Neuron (in vitro differentiated cells): Measurements from ENCODE around the gene BRD1.
"Not testable (repeated sequence)": the region's sequence is repeated elsewhere in the genome, so short reads cannot be mapped to it uniquely, and the experiment has no call there.

Source experiments
- H2AFZ ChIP-seq: one replicate; pipeline ENCODE4 v1.6.1; 2013; ENCODE audit warnings: low read depth, mild to moderate bottlenecking, inconsistent platforms, low read length, moderate library complexity
- H3K27me3 ChIP-seq: one replicate; pipeline ENCODE4 v1.6.1; 2013; ENCODE audit warnings: low read length; ENCODE audit not compliant: insufficient read depth
- H3K36me3 ChIP-seq: one replicate; pipeline ENCODE4 v1.6.1; 2013; ENCODE audit warnings: low read length; ENCODE audit not compliant: insufficient read depth
- H3K4me1 ChIP-seq: one replicate; pipeline ENCODE4 v1.6.1; 2013; ENCODE audit warnings: low read length; ENCODE audit not compliant: insufficient read depth
- H3K4me3 ChIP-seq: 2 replicates; pipeline ENCODE4 v1.5.1; 2013; ENCODE audit warnings: mild to moderate bottlenecking, low read length, moderate library complexity
- H3K9me3 ChIP-seq: one replicate; pipeline ENCODE4 v1.6.1; 2013; ENCODE audit warnings: low read length

Gene BRD1

DNA sequence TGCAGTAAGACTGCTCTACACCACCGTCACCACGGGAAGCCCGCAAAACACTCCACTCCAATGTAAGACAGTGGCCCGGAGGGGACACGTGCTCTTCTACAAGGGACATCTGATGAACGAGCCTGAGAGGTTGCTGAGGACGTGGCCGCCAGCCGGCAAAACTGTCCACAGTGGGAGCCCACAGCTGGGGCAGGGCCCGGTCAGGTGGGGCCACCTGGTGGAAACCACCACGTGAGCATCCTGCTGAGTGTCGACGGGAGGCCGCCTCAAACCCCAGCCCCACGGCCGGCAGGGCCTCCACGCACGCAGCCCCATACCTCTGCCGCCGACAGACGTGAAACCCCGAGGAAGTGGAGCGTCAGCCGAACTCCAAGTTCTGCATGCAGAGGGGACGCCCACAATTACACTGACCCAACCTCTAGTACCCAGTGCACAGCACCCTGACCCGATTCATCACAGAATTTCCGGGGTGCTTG is 42.6 kb downstream of the BRD1 start:
- Histone ChIP-seq H3K36me3 (peaks cover 68% of the 10 kb centered on the region), H2AFZ (no peak overlapping the region), H3K4me3 (no peak overlapping the region), H3K9me3 (no peaks in the 10 kb centered on the region), H3K27me3 (no peaks in the 10 kb centered on the region), H3K4me1 (no peaks in the 10 kb centered on the region)

DNA sequence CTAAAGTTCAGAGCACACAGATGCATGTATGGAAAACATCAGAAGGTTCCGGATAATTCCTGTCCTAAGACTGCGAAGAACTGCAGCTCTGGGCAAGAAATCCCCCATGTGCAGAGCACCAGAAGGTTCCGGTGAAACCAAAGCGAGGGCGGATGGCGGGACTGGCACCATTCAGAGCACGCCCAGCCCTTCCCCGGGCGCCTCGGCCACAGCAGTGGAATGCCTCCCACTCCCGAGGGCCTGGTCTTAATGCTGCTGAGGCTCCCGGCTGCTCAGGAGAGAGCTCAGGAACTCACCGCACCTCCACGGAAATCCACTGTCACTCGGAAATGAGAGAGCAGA is 43.1 kb downstream of the BRD1 start:
- Histone ChIP-seq H3K27me3 (no peaks in the 10 kb centered on the region), H3K9me3 (no peaks in the 10 kb centered on the region), H3K4me1 (no peaks in the 10 kb centered on the region), H3K4me3 (no peak overlapping the region), H3K36me3 (peaks cover 67% of the 10 kb centered on the region), H2AFZ (no peak overlapping the region)

DNA sequence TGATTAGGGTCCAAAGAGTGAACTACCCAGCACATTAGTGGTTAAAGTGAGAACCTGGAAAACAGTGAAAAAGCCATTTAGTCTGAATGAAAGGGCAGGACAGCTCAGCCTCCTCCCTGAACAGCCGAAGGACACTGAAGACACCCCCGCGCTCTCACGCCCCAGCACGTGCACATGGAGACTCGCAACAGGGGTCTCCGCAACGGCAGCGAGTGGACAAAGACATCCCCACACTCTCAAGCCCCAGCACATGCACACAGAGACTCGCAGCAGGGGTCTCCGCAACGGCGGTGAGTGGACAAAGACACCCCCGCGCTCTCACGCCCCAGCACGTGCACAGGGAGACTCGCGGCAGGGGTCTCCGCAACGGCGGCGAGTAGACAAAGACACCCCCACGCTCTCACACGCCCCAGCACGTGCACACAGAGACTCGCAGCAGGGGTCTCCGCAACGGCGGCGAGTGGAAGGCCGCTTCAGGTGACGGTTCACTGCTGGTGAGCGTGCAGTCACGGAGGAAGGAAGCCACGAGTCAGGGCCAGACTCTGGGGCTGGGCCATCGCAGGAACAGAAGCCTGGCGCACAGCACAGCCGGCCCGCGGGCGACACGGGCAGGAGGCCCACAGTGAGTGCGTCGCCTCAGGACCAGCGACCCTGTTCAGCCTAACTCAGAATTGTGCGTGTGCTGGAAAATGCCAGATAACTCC is 43.6 kb downstream of the BRD1 start:
- Histone ChIP-seq H3K4me3 (no peak overlapping the region), H2AFZ (no peak overlapping the region), H3K36me3 (peaks cover 66% of the 10 kb centered on the region), H3K27me3 (no peaks in the 10 kb centered on the region), H3K9me3 (no peaks in the 10 kb centered on the region), H3K4me1 (no peaks in the 10 kb centered on the region)

DNA sequence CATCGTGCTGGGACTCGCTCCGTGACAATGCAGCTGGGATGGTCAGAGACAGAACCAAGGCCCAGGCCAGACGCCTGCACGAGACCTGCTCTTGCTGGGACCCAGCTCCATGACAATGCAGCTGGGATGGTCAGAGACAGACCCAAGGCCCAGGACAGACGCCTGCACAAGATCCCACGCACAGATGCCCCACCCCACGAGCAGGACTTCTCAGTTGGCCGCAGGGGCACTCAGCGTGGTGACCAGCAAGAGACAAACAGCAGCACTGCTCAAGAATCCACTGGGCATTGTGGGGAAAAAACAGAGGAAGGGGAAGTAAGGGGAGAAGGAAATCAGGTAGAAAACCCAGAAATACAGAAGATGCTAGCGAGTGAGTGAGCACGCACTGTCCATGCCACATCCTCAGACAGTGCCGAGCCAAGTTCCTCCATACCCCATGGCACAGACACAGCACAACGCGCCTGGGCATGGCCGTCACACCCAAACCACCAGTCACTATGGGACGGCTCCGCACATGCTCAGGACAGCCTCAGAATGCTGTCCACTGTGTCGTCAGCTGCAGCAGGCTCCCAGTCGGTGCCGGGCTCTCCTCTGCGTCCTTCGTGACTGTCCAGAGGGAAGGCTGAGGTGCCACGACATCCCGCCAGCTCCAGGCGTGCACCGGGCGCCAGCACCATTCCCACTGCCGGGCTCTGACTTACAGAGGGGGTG is 44.5 kb downstream of the BRD1 start:
- Histone ChIP-seq H3K27me3 (no peaks in the 10 kb centered on the region), H3K9me3 (no peaks in the 10 kb centered on the region), H3K4me1 (no peaks in the 10 kb centered on the region), H2AFZ (no peak overlapping the region), H3K4me3 (no peak overlapping the region), H3K36me3 (peaks cover 61% of the 10 kb centered on the region)

DNA sequence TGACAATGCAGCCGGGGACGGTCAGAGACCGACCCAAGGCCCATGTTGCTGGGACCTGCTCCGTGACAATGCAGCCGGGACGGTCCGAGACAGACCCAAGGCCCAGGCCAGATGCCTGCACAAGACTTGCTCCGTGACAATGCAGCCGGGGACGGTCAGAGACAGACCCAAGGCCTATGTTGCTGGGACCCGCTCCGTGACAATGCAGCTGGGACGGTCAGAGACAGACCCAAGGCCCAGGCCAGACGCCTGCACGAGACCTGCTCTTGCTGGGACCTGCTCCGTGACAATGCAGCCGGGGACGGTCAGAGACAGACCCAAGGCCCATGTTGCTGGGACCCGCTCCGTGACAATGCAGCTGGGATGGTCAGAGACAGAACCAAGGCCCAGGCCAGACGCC is 45.8 kb downstream of the BRD1 start:
- H3K4me1 ChIP-seq, H2AFZ ChIP-seq, H3K4me3 ChIP-seq, H3K9me3 ChIP-seq, H3K27me3 ChIP-seq: not testable (repeated sequence)
- H3K36me3 ChIP-seq, result peaks cover 61% of the 10 kb centered on the region

DNA sequence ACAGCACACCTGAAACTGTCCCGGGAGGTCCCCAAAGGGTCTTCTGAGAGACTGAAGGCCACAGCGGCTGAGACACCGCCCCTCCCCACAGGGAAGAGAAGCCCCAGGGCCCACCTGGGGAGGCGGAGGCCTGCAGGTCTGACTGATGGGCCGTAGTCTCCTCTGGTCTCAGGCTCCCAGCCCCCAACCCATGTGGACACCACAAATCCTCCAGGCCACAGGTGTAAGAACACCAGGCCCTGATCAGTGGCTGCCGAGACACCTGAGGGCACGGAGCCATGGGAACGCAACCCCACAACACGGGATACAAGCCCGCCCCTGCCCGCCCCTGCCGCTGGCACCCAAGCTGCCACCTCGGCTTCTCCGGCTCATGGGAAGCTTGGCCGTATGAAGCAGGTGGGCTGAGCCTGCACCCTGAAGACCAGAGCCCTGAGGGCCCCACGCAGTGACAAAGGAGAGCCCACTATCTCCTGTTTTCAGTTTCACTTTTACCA is 46.3 kb downstream of the BRD1 start:
- no peaks in the 10 kb centered on the region for H3K9me3 ChIP-seq
- no peak overlapping the region for H3K4me3 ChIP-seq
- peaks cover 61% of the 10 kb centered on the region for H3K36me3 ChIP-seq
- no peaks in the 10 kb centered on the region for H3K27me3 ChIP-seq
- no peaks in the 10 kb centered on the region for H3K4me1 ChIP-seq
- no peak overlapping the region for H2AFZ ChIP-seq

DNA sequence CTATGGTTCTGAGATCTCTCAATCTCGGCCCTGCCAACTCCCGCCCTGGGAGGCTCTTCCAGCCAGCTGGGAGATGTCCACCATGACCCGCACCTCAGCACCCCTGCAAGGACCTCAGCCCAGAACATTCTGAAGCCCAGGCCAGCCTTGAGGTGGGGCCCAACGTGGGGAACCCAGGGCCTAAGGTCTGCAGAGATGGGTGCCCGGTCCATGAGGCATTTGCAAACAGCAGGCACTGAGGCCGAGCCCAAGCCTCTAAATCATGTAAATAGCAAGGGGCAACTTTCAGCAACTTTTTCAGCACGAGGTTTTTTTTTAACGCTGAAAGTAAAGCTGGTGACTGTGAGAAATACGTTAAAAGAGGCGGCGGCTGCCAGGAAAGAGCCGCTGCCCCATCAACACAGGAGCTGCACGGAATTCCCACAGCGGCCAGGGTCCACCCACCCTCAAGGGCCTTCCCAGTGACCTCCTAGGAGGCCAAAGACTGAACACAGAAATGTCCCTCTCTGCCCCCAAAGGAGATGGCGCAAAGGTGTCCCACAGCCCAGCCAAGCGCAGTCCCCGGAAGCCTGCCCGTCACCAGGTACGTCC is 46.9 kb downstream of the BRD1 start:
- peaks cover 62% of the 10 kb centered on the region for H3K36me3 ChIP-seq
- no peaks in the 10 kb centered on the region for H3K27me3 ChIP-seq
- H2AFZ ChIP-seq, result no peak overlapping the region
- H3K9me3 ChIP-seq, result no peaks in the 10 kb centered on the region
- H3K4me3 ChIP-seq, result no peak overlapping the region
- no peaks in the 10 kb centered on the region for H3K4me1 ChIP-seq

DNA sequence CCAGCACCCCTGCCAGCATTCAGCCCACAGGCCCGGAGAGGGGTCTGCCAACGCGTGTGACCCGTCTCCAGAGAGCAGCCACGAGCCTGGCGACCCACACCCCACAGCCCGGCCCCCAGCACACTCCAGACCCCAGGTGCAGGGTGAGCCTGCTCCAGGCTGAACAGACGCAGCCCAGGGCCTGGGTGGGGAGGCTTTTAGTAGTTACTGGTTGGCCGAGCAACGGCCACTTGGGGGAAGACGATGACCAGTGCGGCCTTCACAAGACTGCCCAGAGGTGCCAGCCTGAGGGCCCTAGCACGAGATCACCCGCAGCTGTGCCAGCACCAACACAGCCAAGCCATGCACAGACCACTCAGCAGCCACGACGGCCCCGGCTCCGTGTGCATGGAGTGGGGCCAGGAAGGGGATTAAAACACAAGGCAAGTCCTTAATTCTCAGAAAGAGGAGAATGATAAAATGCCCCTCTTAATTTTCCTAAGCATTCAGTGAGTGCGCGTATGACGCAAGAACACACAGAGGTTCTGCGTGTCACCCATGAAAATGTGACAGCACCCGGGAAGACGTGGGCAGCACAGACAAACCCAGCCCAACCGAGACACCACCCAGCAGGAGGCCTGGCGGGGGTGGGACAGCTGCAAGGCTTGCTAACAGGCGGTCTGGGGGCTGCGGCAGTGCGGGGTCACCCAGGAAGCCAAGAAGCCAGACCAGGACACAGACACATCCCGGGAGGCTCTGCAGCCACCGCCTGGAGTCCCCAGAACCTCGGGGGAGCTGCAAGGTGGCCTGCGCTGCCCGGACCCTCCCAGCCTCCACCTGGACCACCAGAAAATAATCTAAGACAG is 47.6 kb downstream of the BRD1 start:
- H3K4me1 ChIP-seq, result no peaks in the 10 kb centered on the region
- H3K27me3 ChIP-seq, result no peaks in the 10 kb centered on the region
- H3K36me3 ChIP-seq, result peaks cover 61% of the 10 kb centered on the region
- H3K9me3 ChIP-seq, result no peaks in the 10 kb centered on the region
- no peak overlapping the region for H3K4me3 ChIP-seq
- H2AFZ ChIP-seq, result no peak overlapping the region

DNA sequence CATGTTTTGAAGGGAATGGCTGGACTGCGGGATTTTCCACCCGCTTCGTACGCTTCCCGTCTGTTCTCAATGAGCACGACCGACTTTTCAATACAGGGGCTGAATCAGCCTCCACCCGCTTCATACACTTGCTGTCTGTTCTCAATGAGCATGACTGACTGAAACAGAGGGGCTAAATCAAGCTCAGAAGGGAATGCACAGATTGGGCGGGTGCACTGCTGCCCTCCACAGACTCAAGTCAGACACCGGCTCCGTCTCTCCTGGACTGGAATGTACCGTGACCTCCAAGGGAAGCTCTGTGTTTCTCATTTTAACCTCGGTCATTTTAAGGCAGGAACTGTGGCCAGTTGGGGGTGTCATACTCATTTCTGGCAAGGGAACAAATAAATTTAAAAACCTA is 48.5 kb downstream of the BRD1 start:
- H3K4me3 ChIP-seq, result no peak overlapping the region
- H3K9me3 ChIP-seq, result no peaks in the 10 kb centered on the region
- H3K27me3 ChIP-seq, result no peaks in the 10 kb centered on the region
- H3K4me1 ChIP-seq, result no peaks in the 10 kb centered on the region
- H3K36me3 ChIP-seq, result peaks cover 61% of the 10 kb centered on the region
- H2AFZ ChIP-seq, result no peak overlapping the region

DNA sequence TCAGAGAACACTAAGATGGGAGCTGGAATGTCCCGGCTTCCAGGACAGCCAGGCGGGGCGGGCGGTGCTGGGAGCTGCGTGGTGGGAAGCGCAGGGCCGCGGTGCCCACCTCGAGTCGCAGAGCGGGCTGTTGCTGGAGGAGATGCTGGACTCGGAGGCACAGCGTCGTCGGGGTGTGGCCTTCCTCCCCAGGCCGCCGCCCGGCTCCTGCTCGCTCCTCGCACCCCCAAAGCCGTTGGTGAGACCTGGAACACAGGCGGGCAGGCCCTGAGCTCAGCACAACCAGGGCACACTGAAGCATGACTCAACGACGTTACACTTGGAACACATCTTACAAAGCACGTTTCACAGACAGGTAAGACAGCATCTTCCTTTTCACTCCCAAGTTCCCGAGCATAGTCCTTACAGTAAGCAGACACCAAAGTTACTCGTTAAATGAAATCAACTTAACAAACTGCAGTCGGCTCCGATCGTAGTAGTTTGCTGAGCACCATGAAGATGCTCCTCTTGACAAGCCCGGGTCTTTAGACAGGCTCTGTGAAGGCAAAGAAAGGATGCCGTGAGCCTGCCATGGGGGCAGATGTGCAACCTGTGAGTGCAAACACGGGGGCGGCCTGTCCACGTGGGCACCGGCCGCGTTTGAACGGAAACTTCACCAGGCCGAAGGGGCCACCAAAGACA is 50.0 kb downstream of the BRD1 start:
- Histone ChIP-seq H2AFZ (no peak overlapping the region), H3K4me3 (no peak overlapping the region), H3K36me3 (peaks cover 63% of the 10 kb centered on the region), H3K27me3 (no peaks in the 10 kb centered on the region), H3K4me1 (no peaks in the 10 kb centered on the region), H3K9me3 (no peaks in the 10 kb centered on the region)

DNA sequence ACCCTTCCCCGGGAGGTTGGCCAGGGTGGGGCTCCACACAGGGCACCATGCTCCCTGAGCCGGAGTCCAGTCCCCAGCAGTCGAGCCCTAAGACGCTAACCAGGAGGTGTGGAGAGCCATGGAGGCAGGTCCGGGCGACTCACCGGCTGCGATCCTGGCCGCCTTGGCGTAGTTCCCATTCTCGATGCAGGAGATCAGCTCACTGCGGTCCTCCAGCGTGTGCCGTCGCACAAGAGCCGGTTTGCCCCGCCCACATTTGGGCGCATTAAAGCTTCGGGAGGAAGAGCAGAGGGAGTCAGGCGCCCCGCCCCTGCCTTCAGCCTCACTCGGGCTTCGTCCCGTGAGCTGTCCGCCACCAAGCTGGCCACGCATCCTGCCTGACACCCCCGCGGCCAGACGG is 50.8 kb downstream of the BRD1 start:
- Histone ChIP-seq H3K36me3 (peaks cover 67% of the 10 kb centered on the region), H3K27me3 (no peaks in the 10 kb centered on the region), H3K9me3 (no peaks in the 10 kb centered on the region), H3K4me3 (no peak overlapping the region), H3K4me1 (no peaks in the 10 kb centered on the region), H2AFZ (no peak overlapping the region)

DNA sequence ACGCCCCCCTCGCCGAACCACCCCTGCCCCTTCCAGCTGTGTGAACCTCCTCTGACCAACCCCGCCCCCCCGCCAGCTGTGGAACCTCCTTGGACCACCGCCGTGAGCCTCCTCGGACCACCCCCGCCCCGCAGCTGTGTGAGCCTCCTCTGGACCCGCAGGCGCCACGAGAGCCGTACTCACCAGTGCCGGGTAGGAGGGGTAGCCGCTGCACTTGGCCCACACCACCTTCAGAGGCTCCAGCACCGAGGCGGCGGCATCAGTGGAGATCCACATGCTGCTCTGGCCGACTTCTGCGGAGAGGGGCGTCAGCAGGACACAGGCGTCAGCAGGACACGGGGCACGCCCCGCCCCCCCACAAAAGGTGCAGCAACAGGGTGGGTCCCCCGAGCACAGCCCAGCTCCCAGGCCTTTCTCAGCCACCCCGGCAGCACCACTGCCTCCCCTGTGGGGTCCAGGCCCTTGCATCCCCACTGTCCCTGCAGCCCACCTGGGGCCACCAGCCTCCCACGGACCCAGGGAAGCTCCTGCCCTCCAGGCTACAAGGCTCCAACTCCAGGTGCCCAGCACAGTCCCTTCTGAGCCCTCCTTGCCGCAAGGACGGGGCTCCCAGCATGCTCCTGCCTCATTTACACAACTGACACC is 51.7 kb downstream of the BRD1 start:
- no peak overlapping the region for H2AFZ ChIP-seq
- no peak overlapping the region for H3K4me3 ChIP-seq
- no peaks in the 10 kb centered on the region for H3K4me1 ChIP-seq
- no peaks in the 10 kb centered on the region for H3K9me3 ChIP-seq
- H3K27me3 ChIP-seq, result no peaks in the 10 kb centered on the region
- H3K36me3 ChIP-seq, result peaks cover 64% of the 10 kb centered on the region
